Liver (tissue), 2 donors: ENCODE measurements around the gene ATP6V1E1.

ENCODE experiments used
- EGR1 ChIP-seq, 2 donors: IDR thresholded peaks; 2 replicates each; pipeline ENCODE4 v1.6.1; 2016 to 2018; ENCODE audit warnings: antibody characterized with exemption in 2 of 2, low read depth in 2 of 2
- TF ChIP-seq, protein P1 (sequence below): IDR thresholded peaks from 2 replicates; pipeline ENCODE4 v1.6.1; 2016; ENCODE audit warnings: antibody characterized with exemption, mild to moderate bottlenecking
- donor health status: healthy.

DNA sequence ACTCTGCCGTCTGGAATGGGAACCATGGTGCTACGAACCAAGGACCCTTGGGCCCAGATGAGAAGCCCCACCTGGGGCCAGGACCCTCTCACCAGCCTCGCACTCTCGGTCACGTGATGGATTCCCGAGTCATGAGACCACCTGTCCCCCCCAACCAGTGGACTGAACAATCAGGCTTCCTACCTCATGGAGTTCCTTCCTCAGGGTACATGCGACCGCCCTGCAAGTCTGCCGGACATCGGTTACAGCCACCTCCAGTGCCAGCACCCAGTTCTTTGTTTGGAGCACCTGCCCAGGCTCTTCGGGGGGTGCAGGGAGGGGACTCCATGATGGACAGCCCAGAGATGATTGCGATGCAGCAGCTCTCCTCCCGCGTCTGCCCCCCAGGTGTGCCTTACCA lies 86.1 kb downstream of the ATP6V1E1 start:
- no peak for TF ChIP-seq EGR1 (IDR thresholded peaks at IDR 0.05; ENCODE audit: low read depth in 2 of 2)
- TF ChIP-seq, protein P1, sequence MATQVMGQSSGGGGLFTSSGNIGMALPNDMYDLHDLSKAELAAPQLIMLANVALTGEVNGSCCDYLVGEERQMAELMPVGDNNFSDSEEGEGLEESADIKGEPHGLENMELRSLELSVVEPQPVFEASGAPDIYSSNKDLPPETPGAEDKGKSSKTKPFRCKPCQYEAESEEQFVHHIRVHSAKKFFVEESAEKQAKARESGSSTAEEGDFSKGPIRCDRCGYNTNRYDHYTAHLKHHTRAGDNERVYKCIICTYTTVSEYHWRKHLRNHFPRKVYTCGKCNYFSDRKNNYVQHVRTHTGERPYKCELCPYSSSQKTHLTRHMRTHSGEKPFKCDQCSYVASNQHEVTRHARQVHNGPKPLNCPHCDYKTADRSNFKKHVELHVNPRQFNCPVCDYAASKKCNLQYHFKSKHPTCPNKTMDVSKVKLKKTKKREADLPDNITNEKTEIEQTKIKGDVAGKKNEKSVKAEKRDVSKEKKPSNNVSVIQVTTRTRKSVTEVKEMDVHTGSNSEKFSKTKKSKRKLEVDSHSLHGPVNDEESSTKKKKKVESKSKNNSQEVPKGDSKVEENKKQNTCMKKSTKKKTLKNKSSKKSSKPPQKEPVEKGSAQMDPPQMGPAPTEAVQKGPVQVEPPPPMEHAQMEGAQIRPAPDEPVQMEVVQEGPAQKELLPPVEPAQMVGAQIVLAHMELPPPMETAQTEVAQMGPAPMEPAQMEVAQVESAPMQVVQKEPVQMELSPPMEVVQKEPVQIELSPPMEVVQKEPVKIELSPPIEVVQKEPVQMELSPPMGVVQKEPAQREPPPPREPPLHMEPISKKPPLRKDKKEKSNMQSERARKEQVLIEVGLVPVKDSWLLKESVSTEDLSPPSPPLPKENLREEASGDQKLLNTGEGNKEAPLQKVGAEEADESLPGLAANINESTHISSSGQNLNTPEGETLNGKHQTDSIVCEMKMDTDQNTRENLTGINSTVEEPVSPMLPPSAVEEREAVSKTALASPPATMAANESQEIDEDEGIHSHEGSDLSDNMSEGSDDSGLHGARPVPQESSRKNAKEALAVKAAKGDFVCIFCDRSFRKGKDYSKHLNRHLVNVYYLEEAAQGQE, result no peak
